Lower leg skin (tissue), 4 donors: Measurements from ENCODE around the gene SHISA3. TPM values are rescaled to one million over a fixed set of nuclear protein-coding genes. Genes with fewer than 3 reads are reported as not detected.
"Not testable (repeated sequence)": the region's sequence is repeated elsewhere in the genome, so short reads cannot be mapped to it uniquely, and the experiment has no call there.

Experiments
- DNase-seq, 2 donors: peaks; one replicate each; pipeline ENCODE4 v3.0.0-alpha.2; 2019; ENCODE audit warnings: low spot score in 2 of 2
- H3K4me3 ChIP-seq: fragments of 200-600 bp; sonication (generic); 2 replicates; pipeline ENCODE4 v1.5.1; 2017; ENCODE audit warnings: mild to moderate bottlenecking, low read depth; ENCODE audit not compliant: poor library complexity, severe bottlenecking
- CTCF ChIP-seq, 3 donors: fragments of 450-650 bp; IDR thresholded peaks; one replicate each; pipeline ENCODE4 v1.5.1; 2016; ENCODE audit warnings: antibody characterized with exemption in 3 of 3, mild to moderate bottlenecking in 3 of 3, moderate library complexity in 2 of 3
- POLR2A ChIP-seq, 2 donors: fragments of 450-650 bp; IDR thresholded peaks; one replicate each; pipeline ENCODE4 v1.6.1; 2016 to 2017; ENCODE audit warnings: antibody characterized with exemption in 2 of 2, mild to moderate bottlenecking in 1 of 2, moderate library complexity in 1 of 2
- WGBS, 2 donors: methylation state at CpG; one replicate each; pipeline ENCODE4 v1.1.5; 2018; 5-methylcytosine and 5-hydroxymethylcytosine counted together
- intact Hi-C: fragments of 100-400 bp; cut with DNase I; formaldehyde crosslinking; loops from one replicate; pipeline ENCODE4 v1.15.0; 2023; ENCODE audit warnings: low total_unique reads
- total RNA-seq, 4 donors: library from RNA; depleted of rRNA; stranded (reverse); fragments of >200 nt; gene quantifications; one replicate each; pipeline ENCODE4 v1.1.0, GENCODE V29; 2016

Gene SHISA3
- total RNA-seq, 4 donors from 2014 or later: 0.15 to 0.55 (median 0.22) TPM; not detected in 1

DNA sequence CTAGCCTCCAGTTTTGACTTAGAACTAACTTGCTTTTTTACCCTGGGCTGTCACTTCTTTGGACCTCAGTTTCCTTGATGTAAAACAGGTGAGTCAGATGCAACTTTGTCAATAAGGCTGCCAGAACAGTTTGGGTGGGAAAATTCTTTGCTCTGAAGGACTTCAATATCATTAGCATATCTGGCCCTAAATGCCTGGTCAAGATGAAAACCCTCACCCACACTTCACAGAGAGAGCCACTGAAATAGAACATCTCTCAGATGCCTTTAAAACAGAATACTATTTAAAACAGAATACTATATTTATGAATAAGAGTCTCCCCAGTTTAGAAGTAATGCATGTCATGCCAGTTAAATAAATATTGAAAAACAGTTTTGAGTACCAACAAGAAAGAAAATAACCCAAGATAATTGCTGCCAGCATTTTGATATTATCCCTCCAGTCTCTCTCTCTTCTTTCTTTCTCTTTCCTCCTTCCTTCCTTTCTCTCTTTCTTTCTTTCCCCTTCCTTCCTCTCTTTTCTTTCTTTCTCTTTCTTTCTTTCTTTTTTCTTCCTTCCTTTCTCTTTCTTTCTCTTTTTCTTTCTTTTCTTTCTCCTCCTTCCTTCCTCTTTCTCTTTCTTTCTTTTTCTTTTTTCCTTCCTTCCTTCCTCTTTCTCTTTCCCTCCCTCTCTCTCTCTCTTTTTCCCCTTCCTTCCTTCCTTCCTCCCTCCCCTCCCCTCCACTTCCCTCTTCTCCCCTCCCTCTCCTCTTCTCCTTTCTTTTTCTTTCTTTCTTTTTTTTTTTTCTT is 32.8 kb upstream of the SHISA3 start:
- no peak for TF ChIP-seq POLR2A (IDR thresholded peaks at IDR 0.05)
- TF ChIP-seq CTCF (IDR thresholded peaks at IDR 0.05): no peak
- intact Hi-C loops: no loop called here
- no peak for DNase-seq
- no peak overlapping the region for H3K4me3 ChIP-seq

DNA sequence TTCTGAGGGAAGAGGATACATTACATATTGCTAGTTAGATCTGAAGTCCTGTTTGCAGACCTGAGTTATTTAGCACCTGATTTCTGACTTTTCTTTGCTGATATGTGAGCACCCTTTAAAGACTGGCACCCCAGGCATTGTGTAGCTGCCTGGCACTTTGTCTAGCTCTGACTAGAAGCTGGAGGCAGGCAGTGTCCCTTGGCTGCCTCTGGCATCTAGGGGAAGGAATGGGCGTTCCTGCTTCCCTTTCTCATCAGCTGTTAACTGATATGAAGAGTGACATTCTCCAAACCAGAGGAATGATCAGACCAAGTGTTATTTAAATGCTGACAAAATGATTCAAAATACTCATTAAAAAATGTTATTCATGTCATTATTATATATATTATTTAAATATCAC is 30.3 kb upstream of the SHISA3 start:
- intact Hi-C loops: no loop called here
- no peak for DNase-seq
- no peak overlapping the region for H3K4me3 ChIP-seq
- TF ChIP-seq CTCF (IDR thresholded peaks at IDR 0.05) (no peak), POLR2A (IDR thresholded peaks at IDR 0.05) (no peak)
- WGBS, 2 donors: 29 to 48% methylated on average over 1 of the region's 1 CpG

- DNase-seq: no peak
- no peak for TF ChIP-seq CTCF (IDR thresholded peaks at IDR 0.05)
- TF ChIP-seq POLR2A (IDR thresholded peaks at IDR 0.05): no peak
- intact Hi-C loops: no loop called here
- WGBS, 2 donors: 94 to 95% methylated on average over 27 of the region's 27 CpGs
- no peak overlapping the region for H3K4me3 ChIP-seq
Measured at GRCh38 chr4:42369489-42369888, 27.8 kb upstream of the SHISA3 start.

DNA sequence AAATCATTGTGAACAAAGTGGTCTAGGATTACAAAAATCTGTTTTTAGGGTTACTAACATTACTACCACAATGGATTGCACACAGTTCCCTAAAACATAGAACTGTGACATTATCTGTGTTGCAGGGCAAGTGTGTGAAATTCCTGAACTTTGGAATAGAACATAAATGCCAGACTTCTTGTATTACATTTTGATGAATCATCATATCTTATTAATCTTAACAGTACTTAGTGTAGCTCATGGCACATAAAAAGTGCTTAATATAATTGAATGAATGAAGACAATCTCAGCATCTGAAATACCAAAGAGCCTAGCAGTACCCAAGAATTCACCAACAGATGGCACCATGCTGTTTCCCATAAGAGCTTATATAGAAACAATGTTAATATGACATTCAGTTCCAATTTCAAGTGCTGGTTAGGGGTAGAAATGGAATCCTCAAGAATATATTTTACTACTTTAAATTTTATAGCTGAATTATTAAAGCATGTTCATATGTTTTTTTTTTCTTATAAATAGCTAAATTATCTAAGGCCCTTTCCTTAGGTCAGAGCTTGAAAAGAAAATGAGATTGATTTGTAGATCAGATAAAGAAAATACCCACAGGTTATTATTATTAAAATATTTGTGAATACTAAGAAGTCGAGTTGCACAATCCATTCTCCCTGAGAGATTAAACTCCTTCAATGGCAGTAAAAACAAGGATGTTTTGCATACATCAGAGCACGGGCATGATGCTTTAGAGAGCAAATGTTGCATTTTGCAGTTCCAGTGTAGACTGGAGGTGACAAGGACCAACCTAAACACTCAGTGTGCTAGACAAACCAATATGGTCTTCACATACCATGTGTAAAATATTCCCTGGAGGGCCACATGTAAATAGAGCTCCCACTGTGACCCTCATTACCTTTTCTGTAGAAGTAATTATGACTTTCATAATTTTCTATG is 25.7 kb upstream of the SHISA3 start:
- no peak for DNase-seq
- WGBS, 2 donors: 37 to 49% methylated on average over 2 of the region's 2 CpGs
- no peak overlapping the region for H3K4me3 ChIP-seq
- no peak for TF ChIP-seq CTCF (IDR thresholded peaks at IDR 0.05)
- TF ChIP-seq POLR2A (IDR thresholded peaks at IDR 0.05): no peak
- intact Hi-C loops: no loop called here

DNA sequence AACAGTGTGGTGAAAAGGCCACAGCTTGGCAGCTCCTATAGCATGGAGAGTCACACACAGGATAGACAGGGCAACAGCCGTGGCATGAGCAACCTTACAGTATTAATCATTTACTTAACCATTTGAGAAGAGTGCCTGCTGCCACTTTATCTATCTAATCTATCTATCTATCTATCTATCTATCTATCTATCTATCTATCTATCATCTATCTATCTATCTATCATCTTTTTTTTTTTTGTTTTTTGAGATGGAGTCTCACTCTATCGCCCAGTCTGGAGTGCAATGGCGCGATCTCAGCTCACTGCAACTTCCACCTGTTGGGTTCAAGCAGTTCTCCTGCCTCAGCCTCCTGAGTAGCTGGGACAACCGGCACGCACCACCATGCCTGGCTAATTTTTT is 25.0 kb upstream of the SHISA3 start:
- WGBS, 2 donors: 96% methylated on average over 6 of the region's 6 CpGs
- H3K4me3 ChIP-seq, intact Hi-C loops, DNase-seq: not testable (repeated sequence)

DNA sequence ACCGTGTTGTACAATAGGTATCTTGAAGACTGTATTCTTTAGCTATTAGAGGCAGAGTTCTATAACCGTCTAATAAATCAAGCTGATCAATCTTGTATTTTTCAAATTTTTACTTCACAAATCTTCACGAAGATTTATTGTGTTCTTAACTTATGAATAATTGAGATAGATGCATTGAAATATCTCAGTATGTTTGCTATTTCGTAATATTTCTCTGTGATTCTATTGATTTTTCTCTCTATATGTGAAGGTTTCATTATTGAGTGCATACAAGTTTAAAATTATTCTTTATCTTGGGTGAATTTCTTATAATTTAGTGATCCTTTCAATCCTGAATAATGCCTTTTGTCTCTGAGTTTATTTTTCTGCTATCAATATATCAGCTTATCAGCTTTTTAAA is 19.8 kb upstream of the SHISA3 start:
- intact Hi-C loops: no loop called here
- DNase-seq: no peak
- TF ChIP-seq POLR2A (IDR thresholded peaks at IDR 0.05) (no peak), CTCF (IDR thresholded peaks at IDR 0.05) (no peak)
- WGBS, 2 donors: 86 to 92% methylated on average over 4 of the region's 4 CpGs
- no peak overlapping the region for H3K4me3 ChIP-seq
